Mesendoderm (in vitro differentiated cells): Measurements from ENCODE around the gene HTR3D.
"Not testable (repeated sequence)": the region's sequence is repeated elsewhere in the genome, so short reads cannot be mapped to it uniquely, and the experiment has no call there.

Source experiments
- DNase-seq: peaks from one replicate; pipeline ENCODE4 v3.0.0; 2013
- H2AK5ac ChIP-seq: 2 replicates; pipeline ENCODE4 v1.6.1; 2013; ENCODE audit warnings: low read length, inconsistent platforms
- H2BK120ac ChIP-seq: 2 replicates; pipeline ENCODE4 v1.6.1; 2013; ENCODE audit warnings: low read depth, mild to moderate bottlenecking, low read length, moderate library complexity, mixed read lengths
- H2BK15ac ChIP-seq: replicated peaks from 2 replicates; pipeline ENCODE4 v1.6.1; 2013; ENCODE audit warnings: low read depth, mild to moderate bottlenecking, moderate library complexity
- H2BK5ac ChIP-seq: 2 replicates; pipeline ENCODE4 v1.6.1; 2013; ENCODE audit warnings: low read length, inconsistent platforms
- H3K18ac ChIP-seq: 2 replicates; pipeline ENCODE4 v1.6.1; 2013; ENCODE audit warnings: mild to moderate bottlenecking, low read length, mixed read lengths
- H3K23ac ChIP-seq: one replicate; pipeline ENCODE4 v1.6.1; 2013; ENCODE audit warnings: low read length
- H3K27ac ChIP-seq: 2 replicates; pipeline ENCODE4 v1.5.1; 2013; ENCODE audit warnings: low read depth, mild to moderate bottlenecking, inconsistent platforms, low read length, moderate library complexity
- H3K27me3 ChIP-seq: 2 replicates; pipeline ENCODE4 v1.6.1; 2013; ENCODE audit warnings: low read length, control low read depth, mild to moderate bottlenecking, inconsistent platforms; ENCODE audit not compliant: insufficient read depth, poor library complexity
- H3K36me3 ChIP-seq: 2 replicates; pipeline ENCODE4 v1.6.1; 2013; ENCODE audit warnings: low read length, inconsistent platforms; ENCODE audit not compliant: control insufficient read depth, insufficient read depth
- H3K4ac ChIP-seq: one replicate; pipeline ENCODE4 v1.6.1; 2013; ENCODE audit warnings: low read depth, mild to moderate bottlenecking, low read length, moderate library complexity
- H3K4me1 ChIP-seq: 2 replicates; pipeline ENCODE4 v1.6.1; 2013; ENCODE audit warnings: low read depth, low read length, inconsistent platforms; ENCODE audit not compliant: control insufficient read depth
- H3K4me2 ChIP-seq: 2 replicates; pipeline ENCODE4 v1.6.1; 2013; ENCODE audit warnings: low read length
- H3K4me3 ChIP-seq: 2 replicates; pipeline ENCODE4 v1.5.1; 2013; ENCODE audit warnings: mild to moderate bottlenecking, low read length
- H3K56ac ChIP-seq: one replicate; pipeline ENCODE4 v1.6.1; 2013; ENCODE audit warnings: low read length
- H3K79me1 ChIP-seq: 2 replicates; pipeline ENCODE4 v1.6.1; 2013; ENCODE audit warnings: low read length, inconsistent platforms
- H3K79me2 ChIP-seq: 2 replicates; pipeline ENCODE4 v1.6.1; 2013; ENCODE audit warnings: mild to moderate bottlenecking, low read length; ENCODE audit not compliant: control insufficient read depth, insufficient read depth
- H3K9ac ChIP-seq: 2 replicates; pipeline ENCODE4 v1.6.1; 2013; ENCODE audit warnings: low read length, inconsistent platforms
- H4K5ac ChIP-seq: one replicate; pipeline ENCODE4 v1.6.1; 2013; ENCODE audit warnings: low read length
- H4K8ac ChIP-seq: one replicate; pipeline ENCODE4 v1.6.1; 2013; ENCODE audit warnings: low read depth, mild to moderate bottlenecking, control low read depth, low read length, moderate library complexity
- WGBS: extraction: QIAGEN DNeasy Blood & Tissue Kit; methylation state at CpG from one replicate; pipeline ENCODE4 v1.1.7; 2013; ENCODE audit warnings: low lambda C conversion rate, missing lambda C conversion rate; ENCODE audit not compliant: insufficient coverage; ENCODE audit errors: extremely low coverage; 5-methylcytosine and 5-hydroxymethylcytosine counted together

HTR3D gene

DNA sequence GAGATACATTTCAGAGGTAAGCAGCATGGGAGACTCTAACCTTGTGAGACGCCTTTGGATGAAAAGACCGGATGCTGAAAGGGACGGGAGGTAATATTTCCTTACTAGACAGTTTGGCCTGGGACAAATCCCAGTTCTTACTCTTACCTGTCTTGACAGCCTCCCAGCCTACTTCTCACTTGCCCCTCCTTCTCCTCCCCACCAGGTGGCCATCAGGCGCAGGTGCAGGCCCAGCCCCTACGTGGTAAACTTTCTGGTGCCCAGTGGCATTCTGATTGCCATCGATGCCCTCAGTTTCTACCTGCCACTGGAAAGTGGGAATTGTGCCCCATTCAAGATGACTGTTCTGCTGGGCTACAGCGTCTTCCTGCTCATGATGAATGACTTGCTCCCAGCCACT lies 6.3 kb downstream of the HTR3D start:
- no peak overlapping the region for H3K18ac ChIP-seq
- H3K27me3 ChIP-seq: no peaks in the 10 kb centered on the region
- no peak overlapping the region for H3K4me2 ChIP-seq
- no peak overlapping the region for H3K9ac ChIP-seq
- H2BK5ac ChIP-seq: no peak overlapping the region
- no peak overlapping the region for H3K4ac ChIP-seq
- H4K8ac ChIP-seq: no peak overlapping the region
- no peaks in the 10 kb centered on the region for H3K36me3 ChIP-seq
- H3K79me1 ChIP-seq: no peaks in the 10 kb centered on the region
- no peak overlapping the region for H3K27ac ChIP-seq
- H4K5ac ChIP-seq: no peak overlapping the region
- WGBS: no CpG with 5 or more reads among the region's 7 CpGs
- no peak overlapping the region for H2BK120ac ChIP-seq
- no peak overlapping the region for H3K56ac ChIP-seq
- no peak overlapping the region for H2BK15ac ChIP-seq
- H2AK5ac ChIP-seq: no peak overlapping the region
- H3K4me3 ChIP-seq: no peak overlapping the region
- no peaks in the 10 kb centered on the region for H3K4me1 ChIP-seq
- no peak for DNase-seq
- H3K23ac ChIP-seq: no peak overlapping the region
- no peaks in the 10 kb centered on the region for H3K79me2 ChIP-seq

GRCh38 chr3:184038307-184038706 lies 6.8 kb downstream of the HTR3D start:
- H4K8ac ChIP-seq, H3K27me3 ChIP-seq, H2BK15ac ChIP-seq, H2BK5ac ChIP-seq, H3K4ac ChIP-seq, DNase-seq, H3K4me1 ChIP-seq, H3K36me3 ChIP-seq, H2BK120ac ChIP-seq, H4K5ac ChIP-seq, H3K23ac ChIP-seq, H3K56ac ChIP-seq, H3K79me1 ChIP-seq, H3K18ac ChIP-seq, H3K9ac ChIP-seq, H3K79me2 ChIP-seq, H3K4me2 ChIP-seq, H2AK5ac ChIP-seq, H3K4me3 ChIP-seq, H3K27ac ChIP-seq: not testable (repeated sequence)
- WGBS: no CpG with 5 or more reads among the region's 9 CpGs

GRCh38 chr3:184039414-184039813 lies 7.9 kb downstream of the HTR3D start:
- Histone ChIP-seq H3K4me3 (no peak overlapping the region), H3K4me1 (no peaks in the 10 kb centered on the region), H2AK5ac (no peak overlapping the region), H3K27ac (no peak overlapping the region), H3K36me3 (no peaks in the 10 kb centered on the region), H3K9ac (no peak overlapping the region), H4K5ac (no peak overlapping the region), H4K8ac (no peak overlapping the region), H2BK120ac (no peak overlapping the region), H3K4me2 (no peak overlapping the region), H3K23ac (no peak overlapping the region), H3K4ac (no peak overlapping the region), H3K79me1 (no peaks in the 10 kb centered on the region), H3K18ac (no peak overlapping the region), H2BK5ac (no peak overlapping the region), H3K56ac (no peak overlapping the region), H3K27me3 (no peaks in the 10 kb centered on the region), H3K79me2 (no peaks in the 10 kb centered on the region), H2BK15ac (no peak overlapping the region)
- no peak for DNase-seq
- WGBS: no CpG with 5 or more reads among the region's 5 CpGs

GRCh38 chr3:184040010-184040409 lies 8.5 kb downstream of the HTR3D start:
- H3K23ac ChIP-seq: no peak overlapping the region

DNA sequence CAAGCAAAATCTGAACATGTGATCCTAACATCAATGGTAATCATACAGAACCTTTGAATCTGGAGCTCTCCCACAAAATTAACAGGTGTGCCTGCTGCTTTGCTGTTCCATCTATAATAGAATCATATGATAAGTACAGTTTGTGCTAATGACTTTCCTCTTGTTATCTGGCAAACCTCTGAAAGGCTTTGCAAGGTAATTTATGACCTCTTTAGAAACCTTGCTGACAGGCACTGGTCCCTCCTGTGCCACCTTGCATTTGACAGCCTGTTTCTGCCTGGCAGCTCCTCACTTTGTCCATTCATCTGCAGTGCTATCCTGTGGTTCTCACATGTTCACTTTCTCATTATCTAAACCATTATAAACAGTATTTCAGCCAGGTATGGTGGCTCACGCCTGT lies 11.1 kb downstream of the HTR3D start:
- H3K9ac ChIP-seq: no peak overlapping the region
- no peak overlapping the region for H2BK15ac ChIP-seq
- H3K79me2 ChIP-seq: no peaks in the 10 kb centered on the region
- no peak overlapping the region for H3K4me2 ChIP-seq
- H3K36me3 ChIP-seq: no peaks in the 10 kb centered on the region
- no peak overlapping the region for H3K27ac ChIP-seq
- no peaks in the 10 kb centered on the region for H3K4me1 ChIP-seq
- DNase-seq: no peak
- H3K18ac ChIP-seq: no peak overlapping the region
- no peak overlapping the region for H3K56ac ChIP-seq
- H3K4ac ChIP-seq: no peak overlapping the region
- WGBS: no CpG with 5 or more reads among the region's 1 CpG
- H2BK5ac ChIP-seq: no peak overlapping the region
- H3K4me3 ChIP-seq: no peak overlapping the region
- H3K23ac ChIP-seq: no peak overlapping the region
- no peak overlapping the region for H2BK120ac ChIP-seq
- no peak overlapping the region for H4K8ac ChIP-seq
- no peaks in the 10 kb centered on the region for H3K79me1 ChIP-seq
- no peak overlapping the region for H2AK5ac ChIP-seq
- H4K5ac ChIP-seq: no peak overlapping the region
- H3K27me3 ChIP-seq: no peaks in the 10 kb centered on the region

More at GRCh38 chr3:184040010-184040409, 8.5 kb downstream of the HTR3D start:
- Histone ChIP-seq H3K4ac (no peak overlapping the region), H2BK15ac (no peak overlapping the region), H4K8ac (no peak overlapping the region), H2BK120ac (no peak overlapping the region), H3K56ac (no peak overlapping the region), H3K36me3 (no peaks in the 10 kb centered on the region), H2BK5ac (no peak overlapping the region), H2AK5ac (no peak overlapping the region), H3K4me3 (no peak overlapping the region), H3K18ac (no peak overlapping the region), H4K5ac (no peak overlapping the region), H3K27ac (no peak overlapping the region), H3K4me2 (no peak overlapping the region), H3K4me1 (no peaks in the 10 kb centered on the region), H3K27me3 (no peaks in the 10 kb centered on the region), H3K9ac (no peak overlapping the region), H3K79me2 (no peaks in the 10 kb centered on the region), H3K79me1 (no peaks in the 10 kb centered on the region)
- no CpG with 5 or more reads among the region's 3 CpGs for WGBS
- DNase-seq: peak; percentile 74

- no peak overlapping the region for H2AK5ac ChIP-seq
- no peak for DNase-seq
- H3K79me2 ChIP-seq: no peaks in the 10 kb centered on the region
- H3K36me3 ChIP-seq: no peaks in the 10 kb centered on the region
- no peak overlapping the region for H2BK5ac ChIP-seq
- no peak overlapping the region for H4K8ac ChIP-seq
- no peak overlapping the region for H3K56ac ChIP-seq
- H3K27ac ChIP-seq: no peak overlapping the region
- H3K4me3 ChIP-seq: no peak overlapping the region
- no CpG with 5 or more reads among the region's 5 CpGs for WGBS
- no peaks in the 10 kb centered on the region for H3K4me1 ChIP-seq
- no peak overlapping the region for H3K4ac ChIP-seq
- H2BK15ac ChIP-seq: no peak overlapping the region
- no peak overlapping the region for H3K4me2 ChIP-seq
- no peak overlapping the region for H3K18ac ChIP-seq
- H4K5ac ChIP-seq: no peak overlapping the region
- no peak overlapping the region for H3K9ac ChIP-seq
- no peaks in the 10 kb centered on the region for H3K27me3 ChIP-seq
- H3K23ac ChIP-seq: no peak overlapping the region
- H3K79me1 ChIP-seq: no peaks in the 10 kb centered on the region
- no peak overlapping the region for H2BK120ac ChIP-seq
These were observed 14.5 kb downstream of the HTR3D start for GRCh38 chr3:184045995-184046394.
